Left ventricle myocardium inferior (tissue), 1 donor: ENCODE results near the gene PRB3. TPM values are rescaled to one million over a fixed set of nuclear protein-coding genes. Genes with fewer than 3 reads are reported as not detected.

ENCODE experiments used
- DNase-seq: peaks from one replicate; pipeline ENCODE4 v3.0.0-alpha.2; 2020
- H3K27ac ChIP-seq: fragments of 200-600 bp; replicated peaks from 2 replicates; pipeline ENCODE4 v1.8.0; 2021
- H3K27me3 ChIP-seq: fragments of 200-600 bp; 2 replicates; pipeline ENCODE4 v1.8.0; 2021; ENCODE audit warnings: low read depth
- H3K36me3 ChIP-seq: fragments of 200-600 bp; 2 replicates; pipeline ENCODE4 v1.8.0; 2021
- H3K4me1 ChIP-seq: fragments of 200-600 bp; 2 replicates; pipeline ENCODE4 v1.8.0; 2021
- H3K4me3 ChIP-seq: fragments of 200-600 bp; 2 replicates; pipeline ENCODE4 v1.8.0; 2021; ENCODE audit warnings: mild to moderate bottlenecking, moderate library complexity
- H3K9me3 ChIP-seq: fragments of 200-600 bp; replicated peaks from 2 replicates; pipeline ENCODE4 v1.8.0; 2021
- CTCF ChIP-seq: fragments of 200-600 bp; IDR thresholded peaks from 2 replicates; pipeline ENCODE4 v1.8.0; 2021; ENCODE audit warnings: antibody characterized with exemption, mild to moderate bottlenecking, borderline replicate concordance
- intact Hi-C: fragments of 100-400 bp; cut with micrococcal nuclease; formaldehyde crosslinking; loops from one replicate; pipeline ENCODE4 v1.11.0; 2022
- total RNA-seq: library from RNA; stranded (reverse); fragmentation: NEBNext Ultra II Directional; extraction: Animal tissue kit (Norgen Biotek cat#: 25700); gene quantifications from one replicate; pipeline ENCODE4 v1.2.1, GENCODE V29; 2021
- donor health status: DM: no; HTN: yes; CAD: no; lungs with severe emphysema.

PRB3 gene
- total RNA-seq, 1 donor from 2014 or later, result not detected

GRCh38 chr12:11228296-11228879 is 41.1 kb downstream of the PRB3 start:
- Histone ChIP-seq H3K27ac (no peak overlapping the region), H3K27me3 (no peaks in the 10 kb centered on the region), H3K9me3 (no peaks in the 10 kb centered on the region), H3K4me3 (no peak overlapping the region), H3K36me3 (no peaks in the 10 kb centered on the region), H3K4me1 (no peaks in the 10 kb centered on the region)
- DNase-seq, result no peak
- intact Hi-C loops, result no loop called here
- peak; percentile 48 for TF ChIP-seq CTCF

DNA sequence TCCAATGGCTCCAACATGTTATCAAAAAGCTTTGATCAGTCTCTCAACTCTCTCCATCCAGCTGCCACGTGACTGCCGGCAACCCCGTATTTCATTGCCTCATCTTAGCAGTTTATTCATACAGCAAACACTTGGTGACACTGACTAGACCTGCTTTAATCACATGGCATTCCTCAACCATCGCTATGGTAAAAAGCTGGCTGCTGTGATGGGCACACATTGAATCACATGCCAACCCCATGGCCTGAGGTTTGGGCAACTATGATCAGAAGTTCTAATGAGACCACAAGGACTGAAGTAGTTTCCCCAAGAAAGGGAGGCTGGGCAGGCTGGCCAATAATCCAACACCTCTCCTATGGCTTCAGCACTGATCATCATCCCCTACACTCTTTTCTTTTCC is 42.1 kb downstream of the PRB3 start:
- H3K9me3 ChIP-seq, result peaks cover 7% of the 10 kb centered on the region
- TF ChIP-seq CTCF, result no peak
- no peaks in the 10 kb centered on the region for H3K4me1 ChIP-seq
- no peaks in the 10 kb centered on the region for H3K27me3 ChIP-seq
- H3K27ac ChIP-seq, result no peak overlapping the region
- DNase-seq, result no peak
- intact Hi-C loops, result no loop called here
- H3K36me3 ChIP-seq, result no peaks in the 10 kb centered on the region
- H3K4me3 ChIP-seq, result no peak overlapping the region

Other genes starting within 250 kb of the PRB3 start
- gene TAS2R19, start 247.1 kb downstream of the PRB3 start, total RNA-seq, result 0.38 TPM
- gene TAS2R31, start 238.3 kb downstream of the PRB3 start, total RNA-seq, result 0.88 TPM
- gene TAS2R46, start 207.4 kb downstream of the PRB3 start, total RNA-seq, result 0.30 TPM
- gene TAS2R43, start 177.4 kb downstream of the PRB3 start, total RNA-seq, result not detected
- 0.44 TPM for gene TAS2R30, start 135.1 kb downstream of the PRB3 start, total RNA-seq
- 17.2 TPM for gene SMIM10L1, start 98.5 kb downstream of the PRB3 start, total RNA-seq
- not detected for gene TAS2R42, start 82.8 kb downstream of the PRB3 start, total RNA-seq
- not detected for gene PRB4, start 40.7 kb upstream of the PRB3 start, total RNA-seq
- not detected for gene PRB2, start 125.9 kb upstream of the PRB3 start, total RNA-seq